GM19238 (cell line): Measurements from ENCODE around the gene BTN2A1.
"Not testable (repeated sequence)": the region's sequence is repeated elsewhere in the genome, so short reads cannot be mapped to it uniquely, and the experiment has no call there.

Experiments used
- DNase-seq: peaks from one replicate; pipeline ENCODE4 v3.0.0; 2011; ENCODE audit warnings: low spot score; ENCODE audit not compliant: insufficient read length

The BTN2A1 gene

GRCh38 chr6:26457806-26458688, at the start of gene BTN2A1:
Gene BTN2A1, plus strand, starts transcription at chr6:26457955. Its CDS starts 682 bp downstream, at chr6:26458637.
- DNase-seq, result peak; percentile 59

- no peak for DNase-seq
Measured at GRCh38 chr6:26408828-26409730, 48.7 kb upstream of the BTN2A1 start.

GRCh38 chr6:26411751-26412150, 46.0 kb upstream of the BTN2A1 start:
- no peak for DNase-seq

- DNase-seq, result no peak
Measured at GRCh38 chr6:26412228-26412627, 45.5 kb upstream of the BTN2A1 start.

- no peak for DNase-seq
Measured at GRCh38 chr6:26412954-26413353, 44.8 kb upstream of the BTN2A1 start.

GRCh38 chr6:26414281-26414680, 43.5 kb upstream of the BTN2A1 start:
- DNase-seq, result no peak

GRCh38 chr6:26415036-26415614, 42.6 kb upstream of the BTN2A1 start:
- DNase-seq, result no peak

GRCh38 chr6:26415791-26416190, 42.0 kb upstream of the BTN2A1 start:
- no peak for DNase-seq

GRCh38 chr6:26416288-26416687, 41.5 kb upstream of the BTN2A1 start:
- no peak for DNase-seq

- DNase-seq, result not testable (repeated sequence)
Measured at GRCh38 chr6:26418077-26418476, 39.7 kb upstream of the BTN2A1 start.

GRCh38 chr6:26418795-26419194, 39.0 kb upstream of the BTN2A1 start:
- DNase-seq, result not testable (repeated sequence)

GRCh38 chr6:26420688-26421171, 37.0 kb upstream of the BTN2A1 start:
- no peak for DNase-seq

GRCh38 chr6:26421259-26422144, 36.3 kb upstream of the BTN2A1 start:
- peak; percentile 55 for DNase-seq

- DNase-seq, result no peak
Measured at GRCh38 chr6:26422329-26422728, 35.4 kb upstream of the BTN2A1 start.

GRCh38 chr6:26426691-26427450, 30.9 kb upstream of the BTN2A1 start:
- no peak for DNase-seq

- DNase-seq, result no peak
Measured at GRCh38 chr6:26427451-26427809, 30.3 kb upstream of the BTN2A1 start.

GRCh38 chr6:26428206-26428605, 29.5 kb upstream of the BTN2A1 start:
- DNase-seq, result no peak

GRCh38 chr6:26430787-26431186, 27.0 kb upstream of the BTN2A1 start:
- no peak for DNase-seq

- DNase-seq, result no peak
Measured at GRCh38 chr6:26431258-26432172, 26.2 kb upstream of the BTN2A1 start.
